GM10847 (cell line): ENCODE measurements around the gene RPP40.

Experiments
- POLR2A ChIP-seq: IDR thresholded peaks from 2 replicates; pipeline ENCODE4 v1.6.1; 2011; ENCODE audit not compliant: insufficient read length; ENCODE audit errors: extremely low read depth

The RPP40 gene, protein sequence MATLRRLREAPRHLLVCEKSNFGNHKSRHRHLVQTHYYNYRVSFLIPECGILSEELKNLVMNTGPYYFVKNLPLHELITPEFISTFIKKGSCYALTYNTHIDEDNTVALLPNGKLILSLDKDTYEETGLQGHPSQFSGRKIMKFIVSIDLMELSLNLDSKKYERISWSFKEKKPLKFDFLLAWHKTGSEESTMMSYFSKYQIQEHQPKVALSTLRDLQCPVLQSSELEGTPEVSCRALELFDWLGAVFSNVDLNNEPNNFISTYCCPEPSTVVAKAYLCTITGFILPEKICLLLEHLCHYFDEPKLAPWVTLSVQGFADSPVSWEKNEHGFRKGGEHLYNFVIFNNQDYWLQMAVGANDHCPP

DNA sequence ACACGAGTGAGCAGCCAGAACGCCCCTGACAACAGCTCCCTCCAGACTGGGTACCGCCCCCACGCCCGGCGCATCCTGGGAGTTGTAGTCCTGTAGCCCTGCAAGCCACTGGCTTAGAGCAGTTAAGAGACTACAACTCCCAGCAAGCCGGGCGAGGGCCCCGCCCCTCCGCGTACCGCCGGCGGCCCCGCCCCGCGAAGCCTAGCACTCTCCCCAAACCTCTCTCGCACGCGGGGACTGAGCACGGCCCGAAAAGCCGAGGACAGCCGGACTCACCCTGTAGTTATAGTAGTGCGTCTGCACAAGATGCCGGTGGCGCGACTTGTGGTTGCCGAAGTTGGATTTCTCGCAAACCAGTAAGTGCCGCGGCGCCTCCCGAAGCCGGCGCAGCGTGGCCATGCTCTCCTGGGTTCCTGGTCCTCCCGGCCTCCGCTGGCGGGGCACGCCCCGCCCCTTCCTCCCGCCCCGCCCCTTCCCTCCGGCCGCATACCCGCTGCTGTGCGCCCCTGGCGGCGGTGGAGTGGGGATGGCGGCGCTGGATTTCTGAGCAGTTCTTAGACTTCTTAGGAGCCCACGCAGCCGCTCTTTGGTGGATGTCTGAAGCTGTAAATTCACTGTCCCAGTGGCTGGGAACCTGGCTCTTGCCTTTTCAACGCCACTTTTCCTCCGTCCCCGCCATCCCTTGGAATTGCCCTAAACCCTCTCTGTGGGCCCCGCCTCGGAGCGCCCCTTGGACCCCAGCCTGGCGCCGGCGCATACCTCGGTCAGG, at the start of gene RPP40:
Gene RPP40, minus strand, starts transcription at position 434 of the 769 bp plus-strand sequence. Its CDS starts 35 bp downstream, at position 399.
- TF ChIP-seq POLR2A: peak; percentile 27

DNA sequence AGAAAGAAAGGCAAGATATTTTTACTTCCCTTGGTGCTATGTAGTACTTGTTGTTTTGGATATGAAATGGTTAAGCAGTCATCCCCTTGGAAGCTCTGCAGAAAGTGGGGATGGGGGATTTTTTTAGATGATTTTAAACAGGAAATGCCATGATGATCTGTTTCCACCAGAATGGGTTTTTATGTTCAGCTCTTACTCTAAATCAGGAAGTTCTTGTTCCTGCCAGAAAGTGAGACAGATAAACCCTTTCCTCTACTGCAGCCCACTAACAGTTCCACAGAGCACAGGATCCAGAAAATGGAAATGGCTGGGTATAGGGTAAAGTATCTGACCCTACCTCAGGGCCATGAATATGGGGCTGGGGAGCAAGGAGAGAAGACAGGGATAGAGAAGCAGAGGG, 49.2 kb upstream of the RPP40 start:
- TF ChIP-seq POLR2A: no peak

DNA sequence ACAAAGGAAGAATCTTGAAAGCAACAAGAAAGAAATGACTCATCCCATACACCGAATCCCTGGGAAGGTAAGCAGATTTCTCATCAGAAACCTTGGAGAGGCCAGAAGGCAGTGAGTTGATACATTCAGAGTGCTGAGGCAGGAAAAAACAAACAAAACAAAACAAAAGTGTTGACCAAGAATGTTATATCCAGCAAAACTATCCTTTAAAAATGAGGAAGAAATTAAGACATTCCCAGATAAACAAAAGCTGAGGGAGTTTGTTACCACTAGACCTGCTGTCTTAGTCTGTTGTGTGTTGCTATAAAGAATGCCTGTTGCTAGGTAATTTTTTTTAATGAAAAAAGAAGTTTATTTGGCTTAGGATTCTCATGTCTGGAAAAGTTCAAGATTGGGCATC, 47.6 kb upstream of the RPP40 start:
- no peak for TF ChIP-seq POLR2A

DNA sequence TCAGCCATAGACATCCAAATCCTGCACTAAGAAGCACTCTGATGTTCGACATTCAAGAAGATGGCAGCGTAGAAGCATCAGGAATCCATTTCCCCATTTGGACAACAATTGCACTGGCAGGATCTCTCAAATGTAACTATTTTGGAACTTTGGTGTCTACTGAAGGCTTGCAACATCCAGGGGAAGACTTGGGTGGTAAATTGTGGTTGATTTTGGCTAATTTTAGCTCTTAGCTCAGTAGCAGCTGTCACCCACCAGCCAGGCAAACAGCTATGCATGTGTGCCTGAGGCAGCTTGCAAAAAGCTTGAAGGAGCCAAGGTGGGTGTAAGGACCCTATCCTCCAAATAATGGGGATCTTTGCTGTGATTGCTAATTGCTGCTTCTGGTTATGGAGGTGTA, 46.2 kb upstream of the RPP40 start:
- no peak for TF ChIP-seq POLR2A

DNA sequence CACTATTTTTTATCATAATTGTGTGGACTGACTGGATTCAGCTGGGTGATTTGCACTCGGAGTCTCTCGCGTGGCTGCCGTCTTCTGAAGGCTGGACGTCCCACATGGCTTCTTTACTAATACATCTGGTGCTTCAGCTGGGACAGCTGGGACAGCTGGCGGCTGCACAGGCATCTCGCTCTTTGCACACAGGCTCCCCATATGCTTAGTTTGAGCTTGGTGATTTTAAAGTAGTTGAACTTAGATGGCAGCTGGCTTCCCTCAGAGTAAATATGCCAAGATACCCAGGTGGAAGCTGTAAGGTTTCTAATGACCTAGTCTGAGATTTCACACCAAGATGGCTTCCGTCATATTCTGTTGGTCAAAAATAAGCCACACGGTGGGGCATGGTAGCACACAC, 42.6 kb upstream of the RPP40 start:
- TF ChIP-seq POLR2A: no peak

DNA sequence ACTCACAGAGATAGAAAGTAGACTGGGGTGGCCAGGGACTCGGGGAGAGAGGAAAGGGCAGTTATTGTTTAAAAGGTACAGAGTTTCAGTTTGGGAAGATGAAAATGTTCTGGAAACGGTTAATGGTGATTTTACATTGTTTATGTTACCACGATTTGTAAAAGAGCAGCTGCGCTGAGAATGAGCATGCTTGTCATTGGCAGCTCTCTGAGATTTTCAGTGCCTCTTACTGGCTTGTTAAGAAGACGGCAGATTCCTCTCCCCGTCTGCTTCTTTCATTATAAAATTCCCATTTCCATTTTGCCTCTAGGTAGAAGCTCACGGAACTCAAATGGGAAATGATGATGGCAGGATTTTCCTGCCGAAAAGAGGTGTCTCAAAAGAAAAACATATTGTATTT, 41.6 kb upstream of the RPP40 start:
- TF ChIP-seq POLR2A: no peak

DNA sequence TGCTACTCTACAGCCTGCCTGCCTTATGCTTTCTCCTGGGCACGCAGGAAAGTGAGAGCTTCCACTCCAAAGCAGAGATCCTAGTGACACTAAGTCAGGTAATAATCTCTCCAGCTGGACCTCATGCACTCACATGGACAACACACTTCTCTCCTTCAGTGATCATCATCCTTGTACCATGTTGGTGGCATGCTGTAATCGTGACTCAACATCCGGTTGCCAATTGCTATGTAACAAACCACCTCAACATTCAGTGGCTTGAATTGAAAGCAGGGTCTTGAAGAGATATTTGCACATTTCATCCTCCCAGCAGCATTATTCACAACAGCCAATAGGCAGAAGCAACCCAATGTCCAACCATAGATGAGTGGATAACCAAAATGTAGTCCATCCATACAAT, 41.0 kb upstream of the RPP40 start:
- no peak for TF ChIP-seq POLR2A

DNA sequence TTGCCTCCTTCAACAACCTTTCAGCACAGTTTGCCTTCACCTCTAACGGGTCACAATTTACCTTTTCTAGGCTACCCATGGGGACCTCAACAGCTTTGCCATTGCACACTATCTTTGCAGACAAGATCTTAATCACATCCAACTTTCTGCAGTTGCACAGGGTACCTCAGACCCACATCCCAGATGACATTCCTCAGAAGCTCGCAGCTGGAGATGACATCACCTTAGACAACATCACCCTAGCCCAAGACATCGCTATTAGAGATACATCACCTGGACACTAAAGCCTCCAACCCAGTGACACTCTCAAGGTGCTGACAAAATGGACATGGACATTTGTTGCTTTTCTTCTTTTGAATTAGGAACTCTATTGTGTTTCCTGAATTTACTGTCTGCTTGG, 38.6 kb upstream of the RPP40 start:
- TF ChIP-seq POLR2A: no peak

DNA sequence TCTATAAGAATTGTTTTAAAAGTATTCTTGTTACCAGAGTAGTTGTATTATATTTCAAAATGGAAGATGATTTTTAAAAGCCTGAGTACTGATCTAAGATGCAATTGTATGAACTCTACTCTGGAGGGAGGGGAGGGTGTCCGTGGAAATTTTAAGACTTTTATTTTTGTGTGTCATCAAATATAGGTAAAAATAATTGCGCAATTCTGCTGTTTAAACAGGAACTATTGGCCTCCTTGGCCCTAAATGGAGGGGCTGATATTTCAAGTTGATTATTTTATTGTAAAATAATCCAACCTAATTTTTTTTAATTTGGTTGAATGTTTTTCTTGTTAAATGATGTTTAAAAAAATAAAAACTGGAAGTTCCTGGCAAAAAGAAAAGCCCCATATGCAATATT, 38.1 kb upstream of the RPP40 start:
- TF ChIP-seq POLR2A: no peak

DNA sequence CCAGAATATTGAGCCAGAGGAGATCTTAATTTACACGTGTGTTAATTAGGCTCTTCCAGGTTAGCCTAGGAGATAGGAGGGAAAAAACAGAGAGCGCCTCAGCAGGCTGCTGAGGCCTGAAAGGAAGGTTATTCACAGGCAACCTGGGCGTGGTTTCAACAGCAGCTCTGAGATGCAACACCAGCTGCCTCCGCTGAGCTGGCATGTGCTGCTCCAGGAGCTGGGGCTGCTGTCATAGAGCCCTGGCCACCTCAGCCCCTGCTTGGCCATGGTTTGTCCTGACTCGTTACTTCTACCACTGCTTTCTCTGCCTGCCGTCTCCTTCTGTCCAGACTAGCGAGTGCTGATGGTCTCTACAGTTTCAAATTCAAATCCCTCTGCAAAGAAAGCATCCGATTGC, 32.4 kb upstream of the RPP40 start:
- no peak for TF ChIP-seq POLR2A

DNA sequence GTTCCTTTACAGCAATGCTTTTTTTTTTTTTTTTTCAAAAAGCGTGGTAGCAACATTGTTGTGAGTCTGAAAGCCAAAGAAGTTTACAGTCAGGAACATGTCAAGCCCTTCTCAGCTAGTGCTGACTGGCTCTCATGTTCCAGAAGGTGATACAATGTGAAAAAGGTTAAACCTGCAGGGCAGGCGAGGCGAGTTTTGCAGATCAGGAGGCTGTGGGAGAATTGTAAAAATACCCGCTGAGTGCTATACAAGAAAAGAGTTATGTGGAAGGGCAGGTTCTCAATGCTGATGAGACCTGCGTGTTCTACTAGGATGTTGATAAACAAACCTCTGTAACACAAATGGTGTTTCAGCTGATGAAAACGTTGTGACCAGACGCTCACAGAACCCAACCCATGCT, 30.9 kb upstream of the RPP40 start:
- no peak for TF ChIP-seq POLR2A

DNA sequence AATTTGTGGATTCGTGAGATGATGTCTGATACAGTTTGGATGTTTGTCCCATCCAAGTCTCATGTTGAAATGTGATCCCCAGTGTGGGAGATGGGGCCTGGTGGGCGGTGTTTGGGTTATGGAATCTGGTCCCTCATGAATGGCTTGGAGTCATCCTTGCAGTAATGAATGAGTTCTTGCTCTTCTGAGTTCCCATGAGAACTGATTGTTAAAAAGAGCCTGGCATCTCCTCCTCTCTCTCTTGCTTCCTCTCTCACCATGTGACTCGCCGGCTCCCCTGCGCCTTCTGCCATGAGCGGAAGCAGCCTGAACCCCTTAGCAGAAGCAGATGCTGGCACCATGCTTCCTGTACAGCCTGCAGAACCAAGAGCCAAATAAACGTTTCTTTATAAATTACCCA, 30.5 kb upstream of the RPP40 start:
- TF ChIP-seq POLR2A: no peak

DNA sequence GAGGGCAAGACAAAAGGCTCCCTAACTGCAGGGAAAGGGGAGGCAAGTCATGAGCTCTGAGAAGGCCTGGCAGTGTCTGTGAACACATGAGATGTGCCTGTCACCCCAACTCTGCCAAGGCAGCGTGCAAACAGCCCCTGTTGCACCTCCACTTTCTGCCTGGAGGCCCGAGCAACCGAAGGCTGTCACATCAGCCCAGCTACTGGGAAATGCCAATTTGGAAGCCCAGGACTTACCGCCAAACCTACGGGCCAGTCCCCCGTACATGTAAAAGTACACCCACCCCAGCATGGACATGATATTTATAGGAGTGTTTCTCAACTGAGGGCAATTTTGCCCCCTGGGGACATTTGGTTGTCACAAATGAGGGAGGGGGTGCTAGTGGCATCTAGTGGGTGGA, 27.3 kb upstream of the RPP40 start:
- no peak for TF ChIP-seq POLR2A

DNA sequence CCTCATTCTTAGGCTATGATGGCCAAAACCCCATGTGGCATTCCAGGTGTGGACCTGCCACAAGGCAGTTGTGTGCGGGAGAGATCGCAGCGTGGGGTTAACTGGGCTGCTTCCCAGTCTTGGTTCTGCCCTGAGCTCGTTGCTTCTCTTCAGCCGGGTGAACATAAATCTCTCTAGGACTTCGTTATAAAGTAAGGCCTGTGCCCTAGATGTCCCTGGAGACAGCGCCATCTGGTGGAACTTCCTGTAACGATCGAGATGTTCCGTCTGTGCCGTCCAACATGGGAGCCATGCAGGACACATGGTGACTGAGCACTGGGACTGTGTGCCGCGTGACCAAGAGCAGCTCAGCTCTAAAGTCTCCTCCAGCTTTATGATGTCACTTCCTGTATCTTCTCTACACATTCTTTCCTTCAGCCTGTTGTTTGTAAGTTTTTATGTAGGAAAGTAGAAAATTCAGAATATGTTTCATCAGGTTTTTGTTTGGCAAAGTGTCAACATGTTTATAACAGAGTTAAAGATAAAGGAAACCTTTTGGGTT, 26.8 kb upstream of the RPP40 start:
- TF ChIP-seq POLR2A: no peak

DNA sequence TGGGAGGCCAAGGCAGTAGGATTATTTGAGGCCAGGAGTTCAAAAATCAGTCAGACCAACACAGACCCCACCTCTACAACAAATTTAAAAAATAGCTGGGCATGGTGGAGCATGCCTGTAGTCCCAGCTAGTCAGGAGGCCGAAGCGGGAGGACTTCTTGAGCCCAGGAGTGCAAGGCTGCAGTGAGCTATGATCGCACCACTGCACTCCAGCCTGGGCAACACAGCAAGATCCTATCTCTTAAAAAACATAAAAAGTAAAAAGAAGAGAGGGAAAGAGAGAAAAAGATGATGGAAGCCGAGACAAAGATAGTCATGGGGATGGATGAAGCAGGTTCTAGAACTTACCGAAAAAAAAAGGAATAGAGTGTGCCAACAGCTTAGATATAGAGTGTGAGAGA, 25.8 kb upstream of the RPP40 start:
- no peak for TF ChIP-seq POLR2A

DNA sequence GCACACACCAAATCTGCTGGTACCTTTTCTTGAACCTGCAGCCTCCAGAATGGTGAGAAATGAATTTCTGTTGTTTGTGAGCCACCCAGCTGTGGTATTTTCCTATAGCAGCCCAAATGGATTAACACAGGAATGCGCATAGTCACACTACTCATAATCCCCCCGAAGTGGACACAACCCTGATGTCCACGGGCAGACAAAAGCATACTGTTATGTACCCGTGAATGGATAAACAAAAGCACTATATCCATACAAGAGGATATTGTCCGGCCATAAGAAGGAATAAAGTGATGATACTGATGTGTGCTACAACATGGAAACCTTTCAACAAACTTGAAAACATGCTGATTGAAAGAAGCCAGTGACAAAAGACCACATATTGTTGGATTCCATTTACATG, 25.1 kb upstream of the RPP40 start:
- no peak for TF ChIP-seq POLR2A
